Pancreas (tissue), 10 donors: ENCODE data around the gene KDM6A. TPM values are rescaled to one million over a fixed set of nuclear protein-coding genes. Genes with fewer than 3 reads are reported as not detected.
A peak's percentile ranks its signal among the peaks of the same experiment; 100 is the strongest.

Experiments
- ATAC-seq, 4 donors: fragments of 200-7000 bp; cut with Tn5 transposase; one replicate each; pipeline versions ENCODE4 v1.8.0 to v1.9.1; 2020; ENCODE audit warnings: mild to moderate bottlenecking in 4 of 4, moderate library complexity in 4 of 4
- DNase-seq, 6 donors: peaks; one replicate each; pipeline ENCODE4 v3.0.0-alpha.2; 2020
- FAIRE-seq: peaks from 2 replicates; lab custom pipeline; 2012; peaks lifted over from hg19 to GRCh38; lab: Jason Lieb, UNC
- H3K27ac ChIP-seq, 4 donors: fragments of 200-600 bp; sonication (generic); 1 replicate in 3 of 4; 2 replicates in 1 of 4; pipeline versions ENCODE4 v1.5.0 to v1.8.0; 2020
- H3K27me3 ChIP-seq, 4 donors: fragments of 200-600 bp; one replicate each; pipeline ENCODE4 v1.8.0; 2021
- H3K36me3 ChIP-seq, 3 donors: fragments of 200-600 bp; sonication (generic) in 1 of 3; one replicate each; pipeline versions ENCODE4 v1.5.0 to v1.8.0; 2020 to 2021
- H3K4me1 ChIP-seq, 3 donors: fragments of 200-600 bp; one replicate each; pipeline ENCODE4 v1.8.0; 2021
- H3K4me3 ChIP-seq, 4 donors: fragments of 200-600 bp; sonication (generic) in 2 of 4; one replicate each; pipeline versions ENCODE4 v1.5.0 to v1.8.0; 2020 to 2021
- H3K9me3 ChIP-seq, 4 donors: fragments of 200-600 bp; one replicate each; pipeline ENCODE4 v1.8.0; 2021
- WGBS, 2 donors: extraction: QIAGEN DNeasy Blood & Tissue Kit; methylation state at CpG; one replicate each; pipeline ENCODE4 v1.1.7; 2013; 5-methylcytosine and 5-hydroxymethylcytosine counted together
- intact Hi-C, 3 donors: fragments of 100-400 bp; cut with DNase I; formaldehyde crosslinking; loops; one replicate each; pipeline versions ENCODE4 v1.11.1 to v1.14.2; 2022
- polyA plus RNA-seq, 2 donors: library from polyadenylated mRNA; stranded (reverse); fragments of 200-250 nt; gene quantifications; one replicate each; pipeline ENCODE4 v1.2.3, GENCODE V29; 2013
- total RNA-seq, 6 donors: library from RNA; stranded (reverse); fragmentation: NEBNext Ultra II Directional in 4 of 6; extraction: Animal tissue kit (Norgen Biotek cat#: 25700) in 4 of 6; gene quantifications; one replicate each; pipeline versions ENCODE4 v1.2.1 to v1.2.4, GENCODE V29; 2021 to 2023
- TF ChIP-seq, protein P1 (sequence below), 4 donors: fragments of 200-600 bp; sonication (generic) in 3 of 4; IDR thresholded peaks; one replicate each; pipeline versions ENCODE4 v1.5.0 to v1.8.0; 2021; ENCODE audit warnings: antibody characterized with exemption in 4 of 4
- donor health status: healthy with polysubstance abuse.
- donor health status: DM: no; HTN: no; CAD: no; lungs with moderate emphysema.
- donor health status: DM: no; HTN: no; CAD: no.
- donor health status: control.
- donor health status: control.
- donor health status: Bipolar disorder and iron deficiency.
- donor health status: DM: yes; HTN: yes; CAD: no.
- donor health status: DM: no; HTN: no; CAD: no.
- donor health status: DM: no; HTN: no; CAD: no.
- donor health status: DM: yes; HTN: yes; CAD: no.

KDM6A gene
- total and polyA plus RNA-seq, 8 donors, result 5.5 to 27.5 (median 16.3) TPM

DNA sequence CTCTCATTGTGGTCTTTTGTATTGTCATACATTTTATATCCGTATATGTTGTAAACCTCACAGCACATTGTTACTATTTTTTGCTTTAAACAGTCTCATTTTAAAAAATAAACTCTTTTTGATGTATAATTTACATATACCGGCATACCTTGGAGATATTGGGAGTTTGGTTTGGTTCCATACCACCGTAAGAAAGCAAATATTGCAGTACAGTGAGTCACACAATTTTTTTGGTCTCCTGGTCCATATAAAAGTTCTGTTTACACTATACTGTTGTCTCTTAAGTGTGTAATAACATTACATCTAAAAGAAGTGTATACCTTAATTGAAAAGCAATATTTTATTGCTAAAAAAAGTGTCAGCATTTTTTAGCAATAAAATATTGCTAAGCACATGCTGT, 70.0 kb downstream of the KDM6A start:
- H3K4me3 ChIP-seq, result no peak overlapping the region
- no peaks in the 10 kb centered on the region for H3K36me3 ChIP-seq
- H3K4me1 ChIP-seq, result no peaks in the 10 kb centered on the region
- no peak for ATAC-seq
- H3K9me3 ChIP-seq, result no peaks in the 10 kb centered on the region
- TF ChIP-seq, protein P1, sequence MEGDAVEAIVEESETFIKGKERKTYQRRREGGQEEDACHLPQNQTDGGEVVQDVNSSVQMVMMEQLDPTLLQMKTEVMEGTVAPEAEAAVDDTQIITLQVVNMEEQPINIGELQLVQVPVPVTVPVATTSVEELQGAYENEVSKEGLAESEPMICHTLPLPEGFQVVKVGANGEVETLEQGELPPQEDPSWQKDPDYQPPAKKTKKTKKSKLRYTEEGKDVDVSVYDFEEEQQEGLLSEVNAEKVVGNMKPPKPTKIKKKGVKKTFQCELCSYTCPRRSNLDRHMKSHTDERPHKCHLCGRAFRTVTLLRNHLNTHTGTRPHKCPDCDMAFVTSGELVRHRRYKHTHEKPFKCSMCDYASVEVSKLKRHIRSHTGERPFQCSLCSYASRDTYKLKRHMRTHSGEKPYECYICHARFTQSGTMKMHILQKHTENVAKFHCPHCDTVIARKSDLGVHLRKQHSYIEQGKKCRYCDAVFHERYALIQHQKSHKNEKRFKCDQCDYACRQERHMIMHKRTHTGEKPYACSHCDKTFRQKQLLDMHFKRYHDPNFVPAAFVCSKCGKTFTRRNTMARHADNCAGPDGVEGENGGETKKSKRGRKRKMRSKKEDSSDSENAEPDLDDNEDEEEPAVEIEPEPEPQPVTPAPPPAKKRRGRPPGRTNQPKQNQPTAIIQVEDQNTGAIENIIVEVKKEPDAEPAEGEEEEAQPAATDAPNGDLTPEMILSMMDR (IDR thresholded peaks at IDR 0.05), result no peak
- no peaks in the 10 kb centered on the region for H3K27me3 ChIP-seq
- no peak for DNase-seq
- 54 to 73% methylated on average over 3 of the region's 3 CpGs for WGBS, 2 donors
- intact Hi-C loops, result no loop called here
- H3K27ac ChIP-seq, result no peak overlapping the region
- FAIRE-seq, result peak; percentile 83

DNA sequence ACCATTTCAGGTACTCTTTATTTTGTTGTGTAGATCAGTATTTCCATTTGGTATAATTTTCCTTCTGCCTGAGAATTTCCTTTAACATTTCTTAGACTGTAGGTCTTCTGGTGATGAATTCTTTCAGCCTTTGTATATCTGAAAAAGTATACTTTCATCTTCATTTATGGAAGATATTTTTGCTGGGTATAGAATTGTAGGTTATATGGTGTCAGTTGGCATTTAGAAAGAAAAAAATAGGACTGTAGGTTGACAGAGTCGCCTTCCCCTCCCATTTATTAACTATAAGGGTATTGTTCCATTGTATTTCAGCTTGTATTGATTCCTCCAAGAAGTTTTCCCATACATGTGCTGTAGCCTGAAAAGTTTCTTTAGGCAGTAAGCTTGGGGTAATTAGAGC, 71.9 kb downstream of the KDM6A start:
- intact Hi-C loops, result no loop called here
- FAIRE-seq (no peak), ATAC-seq (no peak), DNase-seq (no peak)
- Histone ChIP-seq H3K4me3 (no peak overlapping the region), H3K9me3 (no peaks in the 10 kb centered on the region), H3K27ac (no peak overlapping the region), H3K36me3 (no peaks in the 10 kb centered on the region), H3K27me3 (no peaks in the 10 kb centered on the region), H3K4me1 (no peaks in the 10 kb centered on the region)
- TF ChIP-seq, protein P1 (IDR thresholded peaks at IDR 0.05), result no peak
- 100% methylated on average over 1 of the region's 1 CpG for WGBS, 2 donors

DNA sequence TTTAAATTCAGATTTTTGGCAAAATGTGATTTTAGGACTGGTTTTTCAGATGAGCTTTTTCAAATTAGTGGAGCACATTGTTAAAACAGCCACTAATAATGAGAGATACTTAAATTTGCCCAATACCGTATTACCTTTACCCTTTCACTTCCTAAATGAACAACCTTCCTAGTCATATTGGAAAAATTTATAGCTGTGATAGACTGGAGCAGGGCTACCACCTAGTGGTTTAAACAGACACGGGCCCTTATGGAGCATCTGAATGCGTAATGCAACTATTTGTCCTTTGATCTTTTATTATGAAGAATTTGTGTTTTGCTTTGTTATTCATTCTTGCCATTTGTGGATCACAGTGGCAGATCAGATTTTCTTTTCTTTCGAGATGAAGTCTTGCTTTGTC, 72.7 kb downstream of the KDM6A start:
- intact Hi-C loops, result no loop called here
- H3K36me3 ChIP-seq, result no peaks in the 10 kb centered on the region
- ATAC-seq, result peak in 2 of 4 donors; percentile 39 to 56
- TF ChIP-seq, protein P1 (IDR thresholded peaks at IDR 0.05), result no peak
- H3K4me1 ChIP-seq, result no peaks in the 10 kb centered on the region
- WGBS, 2 donors, result 79 to 85% methylated on average over 4 of the region's 4 CpGs
- no peak overlapping the region for H3K4me3 ChIP-seq
- FAIRE-seq, result no peak
- H3K27ac ChIP-seq, result no peak overlapping the region
- H3K9me3 ChIP-seq, result no peaks in the 10 kb centered on the region
- H3K27me3 ChIP-seq, result no peaks in the 10 kb centered on the region
- no peak for DNase-seq

DNA sequence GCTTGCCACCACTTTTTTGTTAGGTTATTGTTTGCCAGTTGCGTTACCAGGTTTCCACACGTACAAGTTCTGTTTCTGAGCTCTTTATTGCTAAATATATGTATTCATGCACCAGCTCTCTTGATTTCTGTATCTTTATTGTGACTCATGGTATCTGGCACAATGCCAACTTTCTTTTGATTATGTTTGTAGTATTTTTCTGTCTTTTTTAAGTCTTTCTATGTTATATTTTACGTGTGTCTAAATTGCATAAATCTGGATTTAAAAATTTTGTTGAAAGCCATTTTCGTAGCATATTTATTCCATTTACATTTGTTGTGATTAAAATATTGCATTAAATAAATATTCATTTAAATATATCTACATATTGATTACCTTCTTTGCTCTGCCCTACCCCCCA, 73.8 kb downstream of the KDM6A start:
- TF ChIP-seq, protein P1 (IDR thresholded peaks at IDR 0.05), result no peak
- Histone ChIP-seq H3K36me3 (no peaks in the 10 kb centered on the region), H3K27ac (no peak overlapping the region), H3K9me3 (no peaks in the 10 kb centered on the region), H3K4me1 (peaks cover 0 to 2% (median 0%) of the 10 kb centered on the region in 3 donors), H3K27me3 (no peaks in the 10 kb centered on the region), H3K4me3 (no peak overlapping the region)
- 87 to 92% methylated on average over 4 of the region's 4 CpGs for WGBS, 2 donors
- intact Hi-C loops, result no loop called here
- FAIRE-seq, result no peak
- no peak for ATAC-seq
- no peak for DNase-seq

DNA sequence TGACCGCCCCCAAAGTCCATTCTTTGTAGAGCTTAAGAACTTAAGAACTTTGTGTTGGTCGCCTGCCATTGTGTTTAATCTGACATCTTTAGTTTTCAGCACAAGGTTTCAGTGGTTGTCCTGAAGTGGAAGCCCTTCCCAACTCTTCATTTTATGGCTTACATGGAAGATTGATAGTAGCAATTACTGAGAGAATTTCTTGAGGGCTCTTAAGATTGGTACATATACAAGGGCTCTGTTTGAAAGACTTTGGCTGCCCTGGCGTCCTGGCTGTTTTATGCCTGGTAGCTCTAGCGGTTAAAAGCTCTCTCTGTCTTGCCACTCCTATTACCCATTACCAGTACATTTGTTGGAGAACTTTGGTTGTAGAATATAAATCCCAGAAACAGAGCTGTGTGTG, 75.0 kb downstream of the KDM6A start:
- no peaks in the 10 kb centered on the region for H3K9me3 ChIP-seq
- TF ChIP-seq, protein P1 (IDR thresholded peaks at IDR 0.05), result no peak
- no peak overlapping the region for H3K4me3 ChIP-seq
- no peaks in the 10 kb centered on the region for H3K36me3 ChIP-seq
- intact Hi-C loops, result no loop called here
- no peak overlapping the region for H3K27ac ChIP-seq
- WGBS, 2 donors, result 96% methylated on average over 4 of the region's 4 CpGs
- DNase-seq (no peak), ATAC-seq (no peak), FAIRE-seq (no peak)
- peaks cover 0 to 4% (median 0%) of the 10 kb centered on the region in 3 donors for H3K4me1 ChIP-seq
- H3K27me3 ChIP-seq, result no peaks in the 10 kb centered on the region
